H1 (cell line): ENCODE data around the gene CKB. TPM values are rescaled to one million over a fixed set of nuclear protein-coding genes. Genes with fewer than 3 reads are reported as not detected.

Source experiments
- HDAC6 ChIP-seq: IDR thresholded peaks from one replicate; pipeline ENCODE4 v1.7.1; 2012; ENCODE audit warnings: low read depth, mild to moderate bottlenecking, inconsistent platforms, low read length, moderate library complexity
- KDM4A ChIP-seq: IDR thresholded peaks from one replicate; pipeline ENCODE4 v1.7.1; 2012; ENCODE audit warnings: low read depth, mild to moderate bottlenecking, moderate library complexity, low read length, inconsistent platforms; ENCODE audit not compliant: severe bottlenecking
- MAFK ChIP-seq: IDR thresholded peaks from 2 replicates; pipeline ENCODE4 v1.6.1; 2012; ENCODE audit warnings: low read depth, mild to moderate bottlenecking, improper control_type of control experiment, low read length
- RNF2 ChIP-seq: fragments of 200-900, 300-1000 bp; sonication (generic); IDR thresholded peaks from 2 replicates; pipeline ENCODE4 v1.7.1; 2016; ENCODE audit warnings: borderline replicate concordance, low read depth, mild to moderate bottlenecking, antibody characterized with exemption, low read length; ENCODE audit not compliant: poor library complexity, severe bottlenecking; ENCODE audit errors: missing control alignments
- SIN3A ChIP-seq, 2 experiments: IDR thresholded peaks in 1 of 2; conservative IDR thresholded peaks in 1 of 2; 2 replicates each; pipeline ENCODE4 v1.6.1; 2011 to 2012; ENCODE audit warnings: low read length in 2 of 2, improper control_type of control experiment in 1 of 2, low read depth in 1 of 2, mild to moderate bottlenecking in 1 of 2
- SIRT6 ChIP-seq: IDR thresholded peaks from one replicate; pipeline ENCODE4 v1.7.1; 2012; ENCODE audit warnings: low read length, inconsistent platforms
- polyA plus RNA-seq, 7 experiments: library from polyadenylated mRNA; depleted of rRNA in 3 of 7; stranded (reverse) in 5 of 7; unstranded in 2 of 7; fragments of >200 nt in 5 of 7; fragments of 200-250 nt in 2 of 7; gene quantifications; 1 replicate in 5 of 7; 2 replicates in 1 of 7; 4 replicates in 1 of 7; pipeline versions ENCODE4 v1.2.1 to v1.2.3, GENCODE V29; 2011 to 2013; ENCODE audit warnings: missing spikeins in 2 of 7, mixed read lengths in 2 of 7
- total RNA-seq: library from RNA; stranded (reverse); fragmentation: NEBNext Ultra II Directional; extraction: Animal tissue kit (Norgen Biotek cat#: 25700); gene quantifications from 2 replicates; pipeline ENCODE4 v1.2.1, GENCODE V29; 2021

The CKB gene
- total and polyA plus RNA-seq, 2 of the 8 experiments (the other 6 are each of a cell fraction or from before 2014, with no cell fraction given): 538 to 950 TPM

GRCh38 chr14:103480595-103480994 lies 42.0 kb downstream of the CKB start (continued):
- TF ChIP-seq KDM4A (no peak), MAFK (no peak), HDAC6 (no peak), SIN3A (conservative IDR thresholded peaks at IDR 0.05 in 1 of 2, IDR thresholded peaks at IDR 0.05 in 1 of 2; ENCODE audit: low read depth in 1 of 2, low read length in 2 of 2) (no peak), RNF2 (no peak), SIRT6 (no peak)
- TF ChIP-seq, all 59 proteins: peak for 0
